Astrocyte of the spinal cord (primary cell): Measurements from ENCODE around the gene RNASE8.
A peak's percentile ranks its signal among the peaks of the same experiment; 100 is the strongest.

ENCODE experiments used
- DNase-seq: peaks from one replicate; pipeline ENCODE4 v3.0.0; 2011; ENCODE audit warnings: low read depth, low spot score
- H3K4me3 ChIP-seq: 2 replicates; pipeline ENCODE4 v1.5.1; 2011; ENCODE audit warnings: low read depth, mild to moderate bottlenecking, low read length, moderate library complexity
- in situ Hi-C: cut with HindIII; loops from 2 replicates; pipeline ENCODE4 v1.10.0; 2017; ENCODE audit warnings: low sequenced_read_pairs
- TF ChIP-seq, protein P1 (sequence below): IDR thresholded peaks from 2 replicates; pipeline ENCODE4 v1.5.1; 2012; ENCODE audit warnings: low read depth, mild to moderate bottlenecking, low read length, inconsistent platforms

RNASE8 gene

DNA sequence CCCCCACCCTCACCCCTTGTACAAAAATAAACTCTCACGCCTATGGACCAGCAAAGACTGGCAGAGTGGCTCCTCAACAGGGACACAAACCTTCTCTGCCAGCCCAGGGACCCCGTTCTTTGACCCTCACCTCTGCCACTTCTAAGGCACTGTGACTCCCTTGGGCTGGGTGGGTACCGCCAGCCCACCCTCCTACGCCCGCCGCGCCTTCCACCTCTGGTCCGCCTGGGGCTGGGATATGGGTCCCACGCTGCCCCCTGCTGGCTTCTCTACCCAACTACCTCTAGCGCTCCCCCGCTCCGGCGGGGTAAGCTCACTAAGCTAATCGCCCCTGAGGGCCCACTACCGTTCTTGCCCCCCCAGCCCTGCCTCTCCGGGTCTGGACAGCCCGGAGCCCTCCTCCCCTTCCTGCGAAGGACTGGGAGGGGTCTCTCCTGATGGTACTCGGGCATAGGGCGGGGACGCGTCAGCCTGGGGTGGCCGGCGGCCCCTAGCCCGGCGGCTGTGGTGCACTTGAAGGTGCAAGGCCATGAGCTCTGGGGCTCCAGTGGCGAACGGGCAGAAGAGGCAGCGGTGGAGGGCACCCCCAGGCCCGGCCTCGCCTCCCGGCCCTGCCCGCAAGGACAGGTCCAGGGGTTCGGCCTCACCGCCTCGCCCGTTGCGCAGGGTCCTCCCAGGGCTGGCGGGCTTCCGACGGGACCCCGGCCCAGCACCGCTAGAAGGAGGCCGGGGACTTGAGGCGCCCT lies 32.7 kb downstream of the RNASE8 start:
- in situ Hi-C loops = no loop called here
- no peak overlapping the region for H3K4me3 ChIP-seq
- no peak for DNase-seq
- TF ChIP-seq, protein P1, sequence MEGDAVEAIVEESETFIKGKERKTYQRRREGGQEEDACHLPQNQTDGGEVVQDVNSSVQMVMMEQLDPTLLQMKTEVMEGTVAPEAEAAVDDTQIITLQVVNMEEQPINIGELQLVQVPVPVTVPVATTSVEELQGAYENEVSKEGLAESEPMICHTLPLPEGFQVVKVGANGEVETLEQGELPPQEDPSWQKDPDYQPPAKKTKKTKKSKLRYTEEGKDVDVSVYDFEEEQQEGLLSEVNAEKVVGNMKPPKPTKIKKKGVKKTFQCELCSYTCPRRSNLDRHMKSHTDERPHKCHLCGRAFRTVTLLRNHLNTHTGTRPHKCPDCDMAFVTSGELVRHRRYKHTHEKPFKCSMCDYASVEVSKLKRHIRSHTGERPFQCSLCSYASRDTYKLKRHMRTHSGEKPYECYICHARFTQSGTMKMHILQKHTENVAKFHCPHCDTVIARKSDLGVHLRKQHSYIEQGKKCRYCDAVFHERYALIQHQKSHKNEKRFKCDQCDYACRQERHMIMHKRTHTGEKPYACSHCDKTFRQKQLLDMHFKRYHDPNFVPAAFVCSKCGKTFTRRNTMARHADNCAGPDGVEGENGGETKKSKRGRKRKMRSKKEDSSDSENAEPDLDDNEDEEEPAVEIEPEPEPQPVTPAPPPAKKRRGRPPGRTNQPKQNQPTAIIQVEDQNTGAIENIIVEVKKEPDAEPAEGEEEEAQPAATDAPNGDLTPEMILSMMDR = peak; percentile 60

- H3K4me3 ChIP-seq = no peak overlapping the region
- no peak for DNase-seq
- TF ChIP-seq, protein P1 = no peak
- in situ Hi-C loops = no loop called here
Measured at GRCh38 chr14:21090940-21091663, 33.5 kb downstream of the RNASE8 start.

DNA sequence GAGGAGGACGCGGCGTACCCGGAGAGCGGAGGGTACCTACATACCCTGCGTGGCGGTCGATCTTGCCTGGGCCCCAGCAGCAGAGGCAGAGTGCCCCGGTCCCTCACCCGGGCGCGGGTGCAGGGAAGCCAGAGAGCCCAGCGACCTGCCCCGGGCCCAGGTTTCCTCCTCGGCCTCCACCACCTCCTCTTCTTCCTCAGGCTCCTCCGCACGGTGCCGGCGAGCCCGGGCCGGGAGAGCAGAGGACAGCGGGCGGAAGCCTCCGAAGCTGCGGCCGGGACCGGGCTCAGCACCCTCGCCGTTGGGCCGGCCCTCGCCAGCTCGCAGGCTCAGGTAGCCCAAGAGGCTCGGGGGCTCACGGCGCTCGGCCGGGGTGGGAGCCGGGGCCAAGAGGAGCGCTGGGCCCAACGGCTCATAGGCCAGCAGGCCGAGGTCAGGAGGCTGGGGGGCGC lies 34.2 kb downstream of the RNASE8 start:
- H3K4me3 ChIP-seq = no peak overlapping the region
- in situ Hi-C loops = no loop called here
- DNase-seq = no peak
- TF ChIP-seq, protein P1 = no peak

DNA sequence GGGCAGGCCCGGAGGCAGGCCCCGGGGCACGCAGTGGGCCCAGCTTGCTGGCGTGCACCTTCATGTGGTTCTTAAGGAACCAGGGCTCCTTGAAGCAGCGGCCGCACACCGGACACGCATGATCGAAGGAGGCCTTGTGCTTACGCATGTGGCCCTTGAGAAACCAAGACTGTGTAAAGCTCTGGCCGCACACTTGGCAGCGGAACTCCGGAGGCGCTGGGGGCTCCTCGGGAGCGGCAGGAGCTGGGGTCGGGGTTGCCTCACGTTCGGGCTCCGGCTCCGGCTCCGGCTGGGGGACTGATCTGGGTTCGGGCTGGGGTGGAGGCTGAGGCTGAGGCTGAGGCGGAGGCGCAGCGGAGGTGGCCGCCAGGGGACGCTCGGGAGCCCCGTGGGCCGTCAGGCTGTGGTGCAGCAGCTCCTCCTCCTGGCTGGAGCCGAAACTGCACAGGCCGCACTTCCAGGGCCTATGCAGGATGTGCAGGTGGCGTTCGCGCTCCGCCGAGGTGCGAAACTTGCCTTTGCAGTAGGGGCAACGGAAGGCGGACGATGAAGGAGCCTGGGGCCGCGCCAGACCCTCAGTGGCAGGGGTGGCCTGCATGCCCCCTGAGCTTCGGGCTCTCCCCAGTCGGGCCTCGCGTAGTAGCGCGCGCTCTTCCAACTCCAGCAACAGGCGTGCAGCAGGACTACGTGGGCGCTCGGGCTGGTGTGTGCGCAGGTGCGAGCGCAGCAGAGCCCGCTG lies 34.8 kb downstream of the RNASE8 start:
- no peak overlapping the region for H3K4me3 ChIP-seq
- TF ChIP-seq, protein P1 = peak; percentile 100
- in situ Hi-C loops = no loop called here
- peak; percentile 67 for DNase-seq

GRCh38 chr14:21093018-21093417 lies 35.4 kb downstream of the RNASE8 start:
- DNase-seq = no peak
- H3K4me3 ChIP-seq = no peak overlapping the region
- in situ Hi-C loops = no loop called here
- TF ChIP-seq, protein P1 = no peak

- TF ChIP-seq, protein P1 = peak; percentile 46
- in situ Hi-C loops = no loop called here
- no peak for DNase-seq
- no peak overlapping the region for H3K4me3 ChIP-seq
Measured at GRCh38 chr14:21093769-21094681, 36.4 kb downstream of the RNASE8 start.
